Stomach (tissue), 4 donors: ENCODE measurements around the gene CREB5.

Source experiments
- CTCF ChIP-seq, 7 experiments: fragments of 450-650 bp in 4 of 7; fragments of 200-600 bp in 3 of 7; sonication (generic) in 3 of 7; IDR thresholded peaks; one replicate each; pipeline ENCODE4 v1.5.1; 2016 to 2019; ENCODE audit warnings: antibody characterized with exemption in 7 of 7, control low read depth in 2 of 7, mild to moderate bottlenecking in 1 of 7
- EP300 ChIP-seq: sonication (generic); formaldehyde crosslinking; IDR thresholded peaks from one replicate; pipeline ENCODE4 v1.6.1; 2017; ENCODE audit warnings: antibody characterized with exemption
- POLR2A ChIP-seq, 4 donors: fragments of 450-650 bp; IDR thresholded peaks; one replicate each; pipeline ENCODE4 v1.6.1; 2016; ENCODE audit warnings: antibody characterized with exemption in 4 of 4, control low read depth in 2 of 4, mild to moderate bottlenecking in 1 of 4, moderate library complexity in 1 of 4
- POLR2AphosphoS5 ChIP-seq, 3 donors: sonication (generic); formaldehyde crosslinking; IDR thresholded peaks; one replicate each; pipeline ENCODE4 v1.6.1; 2016; ENCODE audit warnings: antibody characterized with exemption in 3 of 3

- no peak for TF ChIP-seq CTCF (IDR thresholded peaks at IDR 0.05)
- TF ChIP-seq EP300 = no peak
- TF ChIP-seq POLR2AphosphoS5 (IDR thresholded peaks at IDR 0.05) = no peak
- no peak for TF ChIP-seq POLR2A (IDR thresholded peaks at IDR 0.05)
These were observed 209.1 kb downstream of the CREB5 start for GRCh38 chr7:28621369-28621841.
